Measurements from ENCODE around the gene SELENOH.

SELENOH gene

DNA sequence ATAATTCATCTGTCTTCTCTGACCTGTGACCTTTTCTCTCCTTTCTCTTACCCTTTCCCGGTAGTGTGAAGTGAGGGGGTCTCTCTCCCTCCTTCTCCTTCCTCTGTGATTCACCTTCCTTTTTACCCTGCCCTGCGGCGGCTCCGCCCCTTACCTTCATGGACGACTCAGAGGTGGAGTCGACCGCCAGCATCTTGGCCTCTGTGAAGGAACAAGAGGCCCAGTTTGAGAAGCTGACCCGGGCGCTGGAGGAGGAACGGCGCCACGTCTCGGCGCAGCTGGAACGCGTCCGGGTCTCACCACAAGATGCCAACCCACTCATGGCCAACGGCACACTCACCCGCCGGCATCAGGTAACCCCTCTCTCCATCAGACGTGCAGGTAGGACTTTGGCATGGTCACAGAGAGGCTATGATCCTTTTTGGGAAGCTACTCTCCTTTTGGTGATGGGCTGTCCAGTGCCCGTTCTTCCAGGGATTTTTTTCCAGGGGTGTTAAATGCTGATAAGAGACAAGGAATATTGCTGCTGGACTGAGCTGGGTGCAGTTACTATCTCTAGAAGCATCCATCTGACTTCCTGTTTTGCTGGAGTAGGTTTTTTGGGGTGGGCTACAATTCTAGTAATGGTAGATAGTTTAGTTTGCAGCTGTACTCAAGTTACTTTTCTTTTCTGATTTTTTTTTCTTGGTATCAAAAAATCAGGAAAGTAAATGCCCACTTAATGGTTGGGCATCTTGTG lies 50.2 kb downstream of the SELENOH start:
- peak overlapping the region; percentile 76 for H3K27ac ChIP-seq (ENCODE audit: low read depth, low read length)
- peaks cover 3 to 38% (median 25%) of the 10 kb centered on the region in 5 donors for H3K36me3 ChIP-seq (ENCODE audit: control insufficient read depth in 5 of 5, insufficient read depth in 5 of 5, low read length in 5 of 5)
- H3K4me1 ChIP-seq (ENCODE audit: control insufficient read depth in 5 of 5, insufficient read depth in 5 of 5, low read length in 5 of 5): peaks cover 14 to 72% (median 46%) of the 10 kb centered on the region in 5 donors

DNA sequence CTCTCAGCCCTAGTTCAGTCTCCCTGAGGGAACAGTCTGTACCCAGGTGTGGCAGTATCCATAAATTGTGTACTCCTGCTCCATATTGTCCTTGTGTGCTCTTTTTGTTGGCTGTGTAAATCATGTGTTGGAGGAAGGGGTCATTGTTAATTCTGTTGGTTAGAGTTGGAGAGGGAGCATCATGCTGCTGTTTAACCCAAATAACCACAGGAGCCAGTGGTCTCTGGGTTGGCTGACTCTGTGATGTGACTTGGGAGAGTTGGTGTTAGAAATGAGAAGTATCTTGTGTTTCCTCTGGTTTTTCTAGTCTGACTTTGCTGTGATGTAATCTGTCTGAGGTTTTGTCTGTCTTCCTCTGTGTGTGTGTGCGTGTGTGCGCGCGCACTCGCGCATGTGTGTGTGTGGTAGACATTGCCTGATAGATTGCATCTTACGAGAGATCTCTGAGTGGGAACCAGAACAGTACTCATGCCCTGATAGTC lies 50.8 kb downstream of the SELENOH start:
- Histone ChIP-seq H3K27me3 (ENCODE audit: control insufficient read depth in 5 of 5, insufficient read depth in 4 of 5, low read length in 5 of 5) (no peaks in the 10 kb centered on the region), H3K4me1 (ENCODE audit: control insufficient read depth in 5 of 5, insufficient read depth in 5 of 5, low read length in 5 of 5) (peaks cover 11 to 69% (median 40%) of the 10 kb centered on the region in 5 donors), H3K27ac (ENCODE audit: low read depth, low read length) (peak overlapping the region; percentile 76), H3K4me3 (ENCODE audit: low read depth in 1 of 5, low read length in 5 of 5) (peak overlapping the region in 3 of 5 donors; percentile 17 to 30 (median 29)), H3K9me3 (ENCODE audit: control insufficient read depth in 5 of 5, low read length in 5 of 5) (no peaks in the 10 kb centered on the region), H3K9ac (ENCODE audit: low read length in 5 of 5) (peak overlapping the region in 3 of 5 donors; percentile 24 to 38 (median 30)), H3K36me3 (ENCODE audit: control insufficient read depth in 5 of 5, insufficient read depth in 5 of 5, low read length in 5 of 5) (peaks cover 3 to 43% (median 30%) of the 10 kb centered on the region in 5 donors)

More for the DNA sequence above, 50.2 kb downstream of the SELENOH start:
- Histone ChIP-seq H3K9me3 (ENCODE audit: control insufficient read depth in 5 of 5, low read length in 5 of 5) (no peaks in the 10 kb centered on the region), H3K9ac (ENCODE audit: low read length in 5 of 5) (no peak overlapping the region), H3K4me3 (ENCODE audit: low read depth in 1 of 5, low read length in 5 of 5) (no peak overlapping the region), H3K27me3 (ENCODE audit: control insufficient read depth in 5 of 5, insufficient read depth in 4 of 5, low read length in 5 of 5) (no peaks in the 10 kb centered on the region)

DNA sequence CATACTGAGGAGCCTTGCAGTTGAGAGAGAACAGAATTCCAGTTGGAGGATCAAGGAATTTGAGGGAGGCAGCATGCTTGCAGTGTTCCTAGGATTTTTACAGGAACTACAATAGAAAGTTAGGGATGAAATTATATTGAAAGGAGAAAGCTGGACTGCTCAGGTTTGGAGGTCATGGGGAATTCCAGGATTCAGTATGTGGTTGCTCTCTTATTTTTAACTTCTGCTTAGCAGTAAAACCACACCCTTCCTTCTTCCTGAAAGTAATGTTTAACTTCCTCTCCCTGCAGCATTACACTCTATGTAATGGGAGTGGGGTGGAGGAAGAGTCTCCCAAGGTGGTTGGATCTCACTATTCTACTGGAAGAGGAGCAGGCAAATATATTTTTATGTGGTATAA lies 51.6 kb downstream of the SELENOH start:
- H3K4me3 ChIP-seq (ENCODE audit: low read depth in 1 of 5, low read length in 5 of 5): peak overlapping the region in 3 of 5 donors; percentile 27 to 30 (median 29)
- H3K4me1 ChIP-seq (ENCODE audit: control insufficient read depth in 5 of 5, insufficient read depth in 5 of 5, low read length in 5 of 5): peaks cover 10 to 61% (median 32%) of the 10 kb centered on the region in 5 donors
- H3K27me3 ChIP-seq (ENCODE audit: control insufficient read depth in 5 of 5, insufficient read depth in 4 of 5, low read length in 5 of 5): no peaks in the 10 kb centered on the region
- peaks cover 3 to 45% (median 32%) of the 10 kb centered on the region in 5 donors for H3K36me3 ChIP-seq (ENCODE audit: control insufficient read depth in 5 of 5, insufficient read depth in 5 of 5, low read length in 5 of 5)
- no peak overlapping the region for H3K9ac ChIP-seq (ENCODE audit: low read length in 5 of 5)
- H3K27ac ChIP-seq (ENCODE audit: low read depth, low read length): peak overlapping the region; percentile 76
- H3K9me3 ChIP-seq (ENCODE audit: control insufficient read depth in 5 of 5, low read length in 5 of 5): no peaks in the 10 kb centered on the region
